Gastrocnemius medialis (tissue), 4 donors: ENCODE measurements around the gene ADCY2. TPM values are rescaled to one million over a fixed set of nuclear protein-coding genes. Genes with fewer than 3 reads are reported as not detected.

Source experiments
- ATAC-seq, 2 donors: fragments of 150-250 bp; one replicate each; pipeline ENCODE4 v1.9.1; 2016
- DNase-seq, 2 donors: peaks; one replicate each; pipeline ENCODE4 v3.0.0-alpha.2; 2019
- H3K27ac ChIP-seq, 4 donors: fragments of 200-600 bp; sonication (generic); 1 replicate in 1 of 4; 2 replicates in 3 of 4; pipeline ENCODE4 v1.5.1; 2016 to 2018; ENCODE audit warnings: mild to moderate bottlenecking in 2 of 4, moderate library complexity in 1 of 4
- H3K27me3 ChIP-seq, 3 donors: fragments of 200-600 bp; sonication (generic) in 2 of 3; 1 replicate in 1 of 3; 2 replicates in 2 of 3; pipeline versions ENCODE4 v1.5.1 to v1.6.0; 2016 to 2019; ENCODE audit warnings: mild to moderate bottlenecking in 1 of 3, moderate library complexity in 1 of 3
- H3K36me3 ChIP-seq, 2 donors: fragments of 200-600 bp; sonication (generic) in 1 of 2; one replicate each; pipeline ENCODE4 v1.5.1; 2017 to 2018
- H3K4me1 ChIP-seq, 2 donors: fragments of 200-600 bp; sonication (generic) in 1 of 2; one replicate each; pipeline ENCODE4 v1.5.1; 2016 to 2017; ENCODE audit warnings: mild to moderate bottlenecking in 2 of 2
- H3K4me3 ChIP-seq, 4 donors: fragments of 200-600 bp; sonication (generic) in 3 of 4; 1 replicate in 1 of 4; 2 replicates in 3 of 4; pipeline ENCODE4 v1.5.1; 2016 to 2019; ENCODE audit warnings: mild to moderate bottlenecking in 2 of 4
- H3K9me3 ChIP-seq, 3 donors: fragments of 200-600 bp; sonication (generic) in 2 of 3; 1 replicate in 1 of 3; 2 replicates in 2 of 3; pipeline ENCODE4 v1.5.1; 2016 to 2019
- POLR2A ChIP-seq, 2 donors: fragments of 450-650 bp; IDR thresholded peaks; one replicate each; pipeline ENCODE4 v1.6.1; 2017; ENCODE audit warnings: antibody characterized with exemption in 2 of 2, mild to moderate bottlenecking in 2 of 2, moderate library complexity in 2 of 2
- in situ Hi-C, 4 donors: fragments of 200-750 bp; cut with MboI; loops; one replicate each; pipeline versions ENCODE4 v1.15.0 to v1.8.0; 2017; ENCODE audit warnings: low sequenced_read_pairs in 4 of 4
- intact Hi-C: fragments of 100-400 bp; cut with DNase I; formaldehyde crosslinking; loops from one replicate; pipeline ENCODE4 v1.15.1; 2023; ENCODE audit warnings: low total_unique reads
- total RNA-seq, 4 donors: library from RNA; depleted of rRNA; stranded (reverse); fragments of >200 nt; gene quantifications; one replicate each; pipeline versions ENCODE4 v1.1.0 to v1.2.3, GENCODE V29; 2016
- TF ChIP-seq, protein P1 (sequence below), 5 experiments: fragments of 450-650 bp in 3 of 5; fragments of 200-600 bp in 2 of 5; sonication (generic) in 2 of 5; IDR thresholded peaks in 4 of 5; conservative IDR thresholded peaks in 1 of 5; 1 replicate in 4 of 5; 2 replicates in 1 of 5; pipeline ENCODE4 v1.5.1; 2016 to 2019; ENCODE audit warnings: antibody characterized with exemption in 5 of 5, mild to moderate bottlenecking in 3 of 5, moderate library complexity in 3 of 5

The ADCY2 gene
- total RNA-seq, 4 donors from 2014 or later = 24.3 to 50.1 (median 36.5) TPM

DNA sequence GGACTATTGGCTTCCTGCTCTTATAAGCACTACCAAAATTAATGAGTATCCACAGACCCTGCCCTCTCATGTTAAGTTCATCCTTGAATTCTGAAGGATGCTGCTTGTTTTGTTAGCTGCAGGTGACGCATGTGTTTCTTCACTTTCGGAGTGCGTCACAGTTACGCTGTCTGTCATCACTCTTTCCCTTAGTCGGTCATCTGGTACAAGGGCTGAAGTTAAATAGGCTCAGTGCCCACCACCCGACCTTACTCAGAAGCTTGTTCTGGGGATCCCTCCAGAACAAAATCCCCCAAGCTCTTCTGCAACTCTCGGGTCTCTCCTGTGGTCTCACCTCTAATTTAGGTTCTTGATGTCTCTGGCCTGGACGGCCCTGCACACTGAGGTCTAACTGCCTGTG, 51.0 kb downstream of the ADCY2 start:
- ATAC-seq = no peak
- in situ Hi-C loops = no loop called here

DNA sequence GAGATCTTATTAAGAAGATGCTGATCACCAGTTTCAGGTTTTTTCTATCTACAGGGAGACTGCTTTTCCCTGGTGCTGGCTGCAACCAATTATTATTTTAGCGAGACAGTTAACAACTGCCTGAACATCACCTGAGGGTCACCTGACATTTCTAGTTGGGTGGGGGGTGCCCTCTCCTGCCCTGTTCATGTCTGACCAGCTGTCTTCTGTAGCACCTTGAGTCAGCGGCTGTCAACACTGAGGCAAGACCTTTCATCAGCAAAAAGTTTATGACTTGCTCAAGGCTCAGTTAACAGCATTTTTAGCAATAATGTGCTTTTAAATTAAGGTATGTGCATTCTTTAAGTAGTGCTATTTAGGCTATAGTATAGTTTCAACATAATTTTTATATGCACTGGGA, 58.0 kb downstream of the ADCY2 start:
- intact Hi-C loops (no loop called here), in situ Hi-C loops (no loop called here)
- Histone ChIP-seq H3K27ac (no peak overlapping the region), H3K4me1 (peaks cover 10 to 14% of the 10 kb centered on the region in 2 donors), H3K9me3 (no peaks in the 10 kb centered on the region), H3K36me3 (no peaks in the 10 kb centered on the region), H3K4me3 (no peak overlapping the region), H3K27me3 (no peaks in the 10 kb centered on the region)
- no peak for ATAC-seq
- no peak for DNase-seq
- TF ChIP-seq, protein P1, sequence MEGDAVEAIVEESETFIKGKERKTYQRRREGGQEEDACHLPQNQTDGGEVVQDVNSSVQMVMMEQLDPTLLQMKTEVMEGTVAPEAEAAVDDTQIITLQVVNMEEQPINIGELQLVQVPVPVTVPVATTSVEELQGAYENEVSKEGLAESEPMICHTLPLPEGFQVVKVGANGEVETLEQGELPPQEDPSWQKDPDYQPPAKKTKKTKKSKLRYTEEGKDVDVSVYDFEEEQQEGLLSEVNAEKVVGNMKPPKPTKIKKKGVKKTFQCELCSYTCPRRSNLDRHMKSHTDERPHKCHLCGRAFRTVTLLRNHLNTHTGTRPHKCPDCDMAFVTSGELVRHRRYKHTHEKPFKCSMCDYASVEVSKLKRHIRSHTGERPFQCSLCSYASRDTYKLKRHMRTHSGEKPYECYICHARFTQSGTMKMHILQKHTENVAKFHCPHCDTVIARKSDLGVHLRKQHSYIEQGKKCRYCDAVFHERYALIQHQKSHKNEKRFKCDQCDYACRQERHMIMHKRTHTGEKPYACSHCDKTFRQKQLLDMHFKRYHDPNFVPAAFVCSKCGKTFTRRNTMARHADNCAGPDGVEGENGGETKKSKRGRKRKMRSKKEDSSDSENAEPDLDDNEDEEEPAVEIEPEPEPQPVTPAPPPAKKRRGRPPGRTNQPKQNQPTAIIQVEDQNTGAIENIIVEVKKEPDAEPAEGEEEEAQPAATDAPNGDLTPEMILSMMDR (IDR thresholded peaks at IDR 0.05 in 4 of 5, conservative IDR thresholded peaks at IDR 0.05 in 1 of 5) = no peak
- TF ChIP-seq POLR2A (IDR thresholded peaks at IDR 0.05) = no peak

More for the DNA sequence above, 51.0 kb downstream of the ADCY2 start:
- no peaks in the 10 kb centered on the region for H3K27me3 ChIP-seq
- peak overlapping the region in 2 of 4 donors; percentile 19 to 51 for H3K27ac ChIP-seq
- H3K9me3 ChIP-seq = no peaks in the 10 kb centered on the region
- TF ChIP-seq, protein P1 (IDR thresholded peaks at IDR 0.05 in 4 of 5, conservative IDR thresholded peaks at IDR 0.05 in 1 of 5) = no peak
- no peak for TF ChIP-seq POLR2A (IDR thresholded peaks at IDR 0.05)
- peaks cover 12 to 20% of the 10 kb centered on the region in 2 donors for H3K4me1 ChIP-seq
- DNase-seq = no peak
- intact Hi-C loops = loop anchor here (10.0 kb wide), 1 partner anchor 632 kb away; no protein-coding TSS in a partner anchor
- no peak overlapping the region for H3K4me3 ChIP-seq
- no peaks in the 10 kb centered on the region for H3K36me3 ChIP-seq

DNA sequence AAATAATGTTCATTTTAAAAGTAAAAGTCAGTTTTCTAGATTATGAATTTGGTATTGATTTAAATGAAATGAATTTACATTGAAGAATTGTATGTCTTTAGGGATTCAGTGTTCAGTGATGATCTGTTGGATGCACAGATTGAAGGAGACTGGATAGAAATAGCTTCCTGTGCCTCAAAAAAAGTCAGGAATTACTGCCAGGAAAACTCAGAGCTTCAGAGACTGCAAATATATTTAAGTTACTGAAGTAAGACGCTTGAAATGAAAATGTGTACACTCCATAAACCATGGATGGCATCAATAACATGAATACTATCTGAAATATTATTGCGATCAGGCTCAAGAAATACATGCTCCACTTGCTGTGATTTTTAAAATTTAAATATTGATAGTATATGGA, 60.3 kb downstream of the ADCY2 start:
- intact Hi-C loops (no loop called here), in situ Hi-C loops (no loop called here)
- Histone ChIP-seq H3K36me3 (no peaks in the 10 kb centered on the region), H3K4me1 (peaks cover 10 to 22% of the 10 kb centered on the region in 2 donors), H3K4me3 (no peak overlapping the region), H3K27ac (no peak overlapping the region), H3K9me3 (no peaks in the 10 kb centered on the region), H3K27me3 (no peaks in the 10 kb centered on the region)
- ATAC-seq (no peak), DNase-seq (no peak)
- TF ChIP-seq, protein P1 (IDR thresholded peaks at IDR 0.05 in 4 of 5, conservative IDR thresholded peaks at IDR 0.05 in 1 of 5) = no peak
- no peak for TF ChIP-seq POLR2A (IDR thresholded peaks at IDR 0.05)

DNA sequence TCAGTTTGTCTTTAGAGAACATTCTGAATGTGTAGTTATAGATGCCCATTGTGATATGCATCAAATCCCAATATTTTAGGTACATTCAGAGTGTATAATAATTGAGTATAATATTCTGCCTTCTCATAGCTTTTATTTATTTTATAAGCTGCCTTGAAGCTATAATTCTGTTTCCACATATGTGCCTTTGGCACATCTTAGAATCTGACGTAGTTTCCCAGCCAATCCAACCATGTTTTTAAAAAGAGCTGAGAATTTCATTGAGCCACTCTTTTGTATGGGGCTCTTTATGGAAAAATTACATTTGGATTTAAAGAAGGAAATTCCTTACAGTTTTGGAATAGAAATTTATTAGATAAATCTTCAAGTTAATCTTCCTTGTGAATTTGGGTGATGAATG, 65.4 kb downstream of the ADCY2 start:
- intact Hi-C loops = loop anchor here (5.0 kb wide), 1 partner anchor 199 kb away; no protein-coding TSS in a partner anchor

More for the DNA sequence above, 65.4 kb downstream of the ADCY2 start:
- DNase-seq (no peak), ATAC-seq (no peak)
- no peak overlapping the region for H3K27ac ChIP-seq
- no peaks in the 10 kb centered on the region for H3K9me3 ChIP-seq
- in situ Hi-C loops = no loop called here
- H3K4me3 ChIP-seq = no peak overlapping the region
- H3K4me1 ChIP-seq = peaks cover 25 to 35% of the 10 kb centered on the region in 2 donors
- no peak for TF ChIP-seq POLR2A (IDR thresholded peaks at IDR 0.05)
- TF ChIP-seq, protein P1 (IDR thresholded peaks at IDR 0.05 in 4 of 5, conservative IDR thresholded peaks at IDR 0.05 in 1 of 5) = no peak
- no peaks in the 10 kb centered on the region for H3K36me3 ChIP-seq
- H3K27me3 ChIP-seq = no peaks in the 10 kb centered on the region
